Esophagus squamous epithelium (tissue), 4 donors: ENCODE data around the gene GPR119.
"Not testable (repeated sequence)": the region's sequence is repeated elsewhere in the genome, so short reads cannot be mapped to it uniquely, and the experiment has no call there.

ENCODE experiments used
- CTCF ChIP-seq, 6 experiments: fragments of 450-650 bp in 4 of 6; fragments of 200-600 bp in 2 of 6; sonication (generic) in 2 of 6; IDR thresholded peaks; one replicate each; pipeline ENCODE4 v1.5.1; 2016 to 2019; ENCODE audit warnings: antibody characterized with exemption in 6 of 6, mild to moderate bottlenecking in 4 of 6, moderate library complexity in 4 of 6
- POLR2A ChIP-seq, 4 donors: fragments of 450-650 bp; IDR thresholded peaks; one replicate each; pipeline ENCODE4 v1.6.1; 2017; ENCODE audit warnings: antibody characterized with exemption in 4 of 4, mild to moderate bottlenecking in 4 of 4, moderate library complexity in 3 of 4

GRCh38 chrX:130429236-130429635 lies 43.8 kb upstream of the GPR119 start:
- not testable (repeated sequence) for TF ChIP-seq CTCF, POLR2A (IDR thresholded peaks at IDR 0.05)
